ENCODE measurements around the gene C1QTNF6. TPM values are rescaled to one million over a fixed set of nuclear protein-coding genes. Genes with fewer than 3 reads are reported as not detected.

C1QTNF6 gene
- total and polyA plus RNA-seq, 2 of the 4 experiments (the other 2 are of a cell fraction): 1.1 to 10.9 TPM

DNA sequence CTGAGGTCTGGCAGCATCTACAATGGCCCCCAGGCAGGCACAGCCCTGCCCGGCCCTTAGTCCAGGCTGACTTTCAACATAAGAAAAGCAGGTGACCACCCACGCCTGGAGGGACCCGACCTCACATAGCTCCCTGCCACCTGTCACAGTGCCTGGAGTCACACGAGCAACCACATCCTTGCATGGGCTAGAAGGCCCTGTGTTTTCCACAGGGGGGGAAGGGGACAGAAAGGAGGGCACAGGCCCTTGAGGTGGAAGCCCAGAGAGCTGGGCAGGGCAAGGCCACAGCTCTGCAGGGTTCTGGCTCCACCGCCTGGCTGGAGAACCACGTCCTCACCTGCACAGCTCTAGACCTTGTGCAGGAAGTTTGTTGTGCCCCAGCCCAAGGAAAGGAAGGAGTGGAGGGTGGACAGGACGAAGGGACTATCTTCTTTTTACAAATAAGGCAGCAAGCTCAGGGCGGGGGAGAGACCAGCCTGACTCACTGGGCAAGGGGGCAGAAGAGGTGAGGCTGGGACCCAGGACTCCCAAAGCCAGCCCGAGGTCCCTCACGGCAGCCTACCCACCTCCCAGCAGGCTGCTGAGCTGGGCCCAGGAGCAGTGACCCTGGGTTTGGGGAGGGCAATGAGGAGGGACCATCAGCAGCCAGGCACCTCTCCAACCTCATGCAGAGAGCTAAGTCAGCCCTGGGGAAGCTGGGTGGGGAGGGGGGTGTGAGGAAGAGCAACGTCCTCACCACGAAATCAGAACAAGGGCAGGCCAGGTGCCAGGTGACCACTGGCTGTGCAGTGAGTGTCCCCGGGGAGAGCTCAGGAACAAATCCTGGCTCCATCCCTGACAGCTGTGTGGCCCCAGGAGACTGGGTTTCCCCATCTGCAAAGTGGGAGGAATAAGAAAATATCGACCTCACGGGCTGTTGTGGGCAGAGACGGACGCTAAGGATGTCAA is 4.3 kb downstream of the C1QTNF6 start:
- Histone ChIP-seq H2BK5ac (ENCODE audit: low read depth, low read length, poor library complexity, severe bottlenecking) (no peak overlapping the region), H3K4me2 (ENCODE audit: low read depth, low read length) (no peak overlapping the region), H3K14ac (replicated peaks; ENCODE audit: low read depth, low read length) (no peak overlapping the region), H3K18ac (ENCODE audit: low read depth, low read length) (no peak overlapping the region), H3K23ac (ENCODE audit: low read depth, low read length) (no peak overlapping the region), H3K27me3 (ENCODE audit: control insufficient read depth, insufficient read depth, low read length) (no peaks in the 10 kb centered on the region), H3K27ac (ENCODE audit: insufficient read depth, low read length) (no peak overlapping the region), H3K9ac (ENCODE audit: low read depth, low read length) (no peak overlapping the region), H3K9me1 (ENCODE audit: insufficient read depth, low read length) (peaks cover 8% of the 10 kb centered on the region), H4K5ac (ENCODE audit: low read depth, low read length) (no peak overlapping the region), H4K8ac (ENCODE audit: low read depth in 2 of 2, low read length in 2 of 2) (no peak overlapping the region), H3K79me1 (ENCODE audit: low read depth in 1 of 2, low read length in 2 of 2) (peaks cover 0 to 21% of the 10 kb centered on the region in 2 experiments; a peak in 3 of 4 replicates), H3K4me3 (ENCODE audit: insufficient read depth, low read depth, low read length) (no peak overlapping the region), H3K4ac (ENCODE audit: low read depth, low read length) (no peak overlapping the region), H2BK15ac (ENCODE audit: low read depth, low read length) (no peak overlapping the region), H3K36me3 (ENCODE audit: control insufficient read depth, insufficient read depth, low read length) (peaks cover 10% of the 10 kb centered on the region; the same call in 1 of the 2 replicates), H2AFZ (replicated peaks; ENCODE audit: low read length, poor library complexity) (no peak overlapping the region), H2AK9ac (replicated peaks; ENCODE audit: low read depth, low read length, poor library complexity) (no peak overlapping the region), H4K20me1 (ENCODE audit: insufficient read depth, low read length) (no peaks in the 10 kb centered on the region), H2AK5ac (ENCODE audit: low read depth, low read length) (no peak overlapping the region), H3K56ac (ENCODE audit: extremely low read depth, insufficient read depth, low read length) (no peak overlapping the region), H3K4me1 (ENCODE audit: control insufficient read depth, insufficient read depth, low read length) (peaks cover 16% of the 10 kb centered on the region), H4K91ac (ENCODE audit: insufficient read depth, low read depth, low read length) (no peak overlapping the region), H2BK120ac (ENCODE audit: low read depth, low read length) (no peak overlapping the region), H3K9me3 (ENCODE audit: control insufficient read depth, insufficient read depth, low read length) (no peaks in the 10 kb centered on the region), H2BK20ac (ENCODE audit: low read depth, low read length) (no peak overlapping the region)
- DNase-seq: no peak
- no TSS peak for BruUV-seq (replicated peaks)
- intact Hi-C loops (cut with micrococcal nuclease): no loop called here
- 78% methylated on average over 5 of the region's 17 CpGs; no CpG with 5 or more reads in 1 of the 2 experiments for WGBS, 2 experiments (ENCODE audit: extremely low coverage in 2 of 2, insufficient read length in 1 of 2)
- POLR2A ChIA-PET (ENCODE audit: unreplicated experiment): no interaction called here
- CTCF ChIA-PET: no interaction called here
- in situ Hi-C loops (cut with MboI; ENCODE audit: low sequenced_read_pairs): no loop called here
- no peak for ATAC-seq (ENCODE audit: low read depth)
- dilution Hi-C loops (cut with HindIII; ENCODE audit: low sequenced_read_pairs, unreplicated experiment): no loop called here
- TF ChIP-seq, protein P1, sequence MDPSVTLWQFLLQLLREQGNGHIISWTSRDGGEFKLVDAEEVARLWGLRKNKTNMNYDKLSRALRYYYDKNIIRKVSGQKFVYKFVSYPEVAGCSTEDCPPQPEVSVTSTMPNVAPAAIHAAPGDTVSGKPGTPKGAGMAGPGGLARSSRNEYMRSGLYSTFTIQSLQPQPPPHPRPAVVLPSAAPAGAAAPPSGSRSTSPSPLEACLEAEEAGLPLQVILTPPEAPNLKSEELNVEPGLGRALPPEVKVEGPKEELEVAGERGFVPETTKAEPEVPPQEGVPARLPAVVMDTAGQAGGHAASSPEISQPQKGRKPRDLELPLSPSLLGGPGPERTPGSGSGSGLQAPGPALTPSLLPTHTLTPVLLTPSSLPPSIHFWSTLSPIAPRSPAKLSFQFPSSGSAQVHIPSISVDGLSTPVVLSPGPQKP (IDR thresholded peaks at IDR 0.05; ENCODE audit: borderline replicate concordance, low read depth, low read length): no peak
- TF ChIP-seq CHD1 (IDR thresholded peaks at IDR 0.05; ENCODE audit: low read depth, low read length) (no peak), MXI1 (IDR thresholded peaks at IDR 0.05; ENCODE audit: borderline replicate concordance, low read depth, low read length) (no peak), BHLHE40 (IDR thresholded peaks at IDR 0.05; ENCODE audit: low read depth, low read length) (no peak), MAZ (IDR thresholded peaks at IDR 0.05; ENCODE audit: borderline replicate concordance, low read depth, low read length) (no peak), POLR2A (IDR thresholded peaks at IDR 0.05; ENCODE audit: low read depth, low read length) (no peak), SMC3 (IDR thresholded peaks at IDR 0.05; ENCODE audit: low read depth, low read length) (no peak), RFX5 (IDR thresholded peaks at IDR 0.05; ENCODE audit: low read depth, low read length) (no peak), CEBPB (IDR thresholded peaks at IDR 0.05; ENCODE audit: low read depth, low read length) (no peak), MAFK (IDR thresholded peaks at IDR 0.05; ENCODE audit: low read depth, low read length) (no peak), RCOR1 (IDR thresholded peaks at IDR 0.05; ENCODE audit: insufficient replicate concordance, low read length) (no peak), FOS (IDR thresholded peaks at IDR 0.05; ENCODE audit: low read depth, low read length) (no peak), CTCF (conservative IDR thresholded peaks at IDR 0.05; ENCODE audit: low read depth, low read length) (no peak), USF2 (IDR thresholded peaks at IDR 0.05; ENCODE audit: low read depth, low read length) (no peak)
